ENCODE results near the gene BZW2. TPM values are rescaled to one million over a fixed set of nuclear protein-coding genes. Genes with fewer than 3 reads are reported as not detected.

Gene BZW2
- total and polyA plus RNA-seq, 2 experiments from 2014 or later = 236 to 358 TPM

- no peaks in the 10 kb centered on the region for H3K36me3 ChIP-seq
- H3K27me3 ChIP-seq = no peaks in the 10 kb centered on the region
- no peaks in the 10 kb centered on the region for H3K9me3 ChIP-seq (ENCODE audit: low read depth)
- DNase-seq (ENCODE audit: low read depth in 1 of 2, low spot score in 1 of 2) = peak in 1 of 2 donors; percentile 42
- no peak overlapping the region for H3K4me3 ChIP-seq
- peaks cover 66% of the 10 kb centered on the region for H3K4me1 ChIP-seq (ENCODE audit: low read depth)
- H3K27ac ChIP-seq = peak overlapping the region; percentile 55
- no peak for TF ChIP-seq CTCF (IDR thresholded peaks at IDR 0.05; ENCODE audit: low read depth, low read length)
Measured at GRCh38 chr7:16651396-16652239, 5.6 kb downstream of the BZW2 start.

GRCh38 chr7:16652240-16652583, 6.2 kb downstream of the BZW2 start:
- Histone ChIP-seq H3K4me1 (ENCODE audit: low read depth) (peaks cover 72% of the 10 kb centered on the region), H3K9me3 (ENCODE audit: low read depth) (no peaks in the 10 kb centered on the region), H3K36me3 (no peaks in the 10 kb centered on the region), H3K4me3 (no peak overlapping the region), H3K27me3 (no peaks in the 10 kb centered on the region), H3K27ac (peak overlapping the region; percentile 55)
- TF ChIP-seq CTCF (IDR thresholded peaks at IDR 0.05; ENCODE audit: low read depth, low read length) = no peak
- peak in 1 of 2 donors; percentile 24 for DNase-seq (ENCODE audit: low read depth in 1 of 2, low spot score in 1 of 2)

- Histone ChIP-seq H3K4me1 (ENCODE audit: low read depth) (peaks cover 77% of the 10 kb centered on the region), H3K27ac (peak overlapping the region; percentile 55), H3K36me3 (no peaks in the 10 kb centered on the region), H3K9me3 (ENCODE audit: low read depth) (no peaks in the 10 kb centered on the region), H3K4me3 (no peak overlapping the region), H3K27me3 (no peaks in the 10 kb centered on the region)
- DNase-seq (ENCODE audit: low read depth in 1 of 2, low spot score in 1 of 2) = no peak
- TF ChIP-seq CTCF (IDR thresholded peaks at IDR 0.05; ENCODE audit: low read depth, low read length) = no peak
Measured at GRCh38 chr7:16652888-16653287, 6.9 kb downstream of the BZW2 start.

- TF ChIP-seq CTCF (IDR thresholded peaks at IDR 0.05; ENCODE audit: low read depth, low read length) = no peak
- Histone ChIP-seq H3K9me3 (ENCODE audit: low read depth) (no peaks in the 10 kb centered on the region), H3K27ac (no peak overlapping the region)
Measured at GRCh38 chr7:16655394-16655793, 9.4 kb downstream of the BZW2 start.

GRCh38 chr7:16656141-16656540, 10.2 kb downstream of the BZW2 start:
- Histone ChIP-seq H3K4me1 (ENCODE audit: low read depth) (peaks cover 77% of the 10 kb centered on the region), H3K9me3 (ENCODE audit: low read depth) (no peaks in the 10 kb centered on the region), H3K36me3 (no peaks in the 10 kb centered on the region), H3K4me3 (no peak overlapping the region), H3K27ac (peak overlapping the region; percentile 88), H3K27me3 (no peaks in the 10 kb centered on the region)
- TF ChIP-seq CTCF (IDR thresholded peaks at IDR 0.05; ENCODE audit: low read depth, low read length) = no peak
- DNase-seq (ENCODE audit: low read depth in 1 of 2, low spot score in 1 of 2) = no peak

More at GRCh38 chr7:16655394-16655793, 9.4 kb downstream of the BZW2 start:
- Histone ChIP-seq H3K4me3 (no peak overlapping the region), H3K4me1 (ENCODE audit: low read depth) (peaks cover 77% of the 10 kb centered on the region), H3K27me3 (no peaks in the 10 kb centered on the region), H3K36me3 (no peaks in the 10 kb centered on the region)
- no peak for DNase-seq (ENCODE audit: low read depth in 1 of 2, low spot score in 1 of 2)

Data from cardiac muscle cell (in vitro differentiated cells and primary cell).